H1 (cell line): ENCODE data around the gene RAD51B. TPM values are rescaled to one million over a fixed set of nuclear protein-coding genes. Genes with fewer than 3 reads are reported as not detected.
A peak's percentile ranks its signal among the peaks of the same experiment; 100 is the strongest.

Experiments used
- CTCF ChIA-PET: fragments of 300-600 bp; sonication (Branson Sonifier 250); formaldehyde crosslinking; loops from one replicate; lab custom pipeline; 2021; ENCODE audit not compliant: partially characterized antibody; lab: Charles Lee
- POLR2A ChIA-PET: fragments of 300-600 bp; sonication (Branson Sonifier 250); formaldehyde crosslinking; loops from one replicate; lab custom pipeline; 2021; ENCODE audit warnings: inconsistent platforms; ENCODE audit not compliant: partially characterized antibody; lab: Charles Lee
- DNase-seq, 2 experiments: peaks; one replicate each; pipeline versions ENCODE4 v3.0.0 to v3.0.0-alpha.2; 2010 to 2022; ENCODE audit warnings: low spot score in 2 of 2, low read depth in 1 of 2, mixed read lengths in 1 of 2
- FAIRE-seq: peaks from 2 replicates; lab custom pipeline; 2011; peaks lifted over from hg19 to GRCh38; lab: Jason Lieb, UNC
- H2AFZ ChIP-seq: 2 replicates; pipeline ENCODE4 v1.8.1; 2012; ENCODE audit warnings: low read length, inconsistent platforms
- H2AK5ac ChIP-seq: 2 replicates; pipeline ENCODE4 v1.6.1; 2013; ENCODE audit warnings: low read depth, low read length
- H2BK120ac ChIP-seq: replicated peaks from 2 replicates; pipeline ENCODE3; 2013; ENCODE audit warnings: low read depth, low read length, inconsistent platforms
- H2BK12ac ChIP-seq: 2 replicates; pipeline ENCODE4 v1.6.1; 2013; ENCODE audit warnings: low read depth, low read length
- H2BK15ac ChIP-seq: 2 replicates; pipeline ENCODE4 v1.6.1; 2013; ENCODE audit warnings: low read length
- H2BK20ac ChIP-seq: 2 replicates; pipeline ENCODE4 v1.6.1; 2013; ENCODE audit warnings: low read length
- H2BK5ac ChIP-seq: 2 replicates; pipeline ENCODE4 v1.6.1; 2013; ENCODE audit warnings: low read depth, low read length
- H3K14ac ChIP-seq: 2 replicates; pipeline ENCODE4 v1.6.1; 2013; ENCODE audit warnings: inconsistent platforms; ENCODE audit not compliant: insufficient read length
- H3K18ac ChIP-seq: 2 replicates; pipeline ENCODE4 v1.6.1; 2013; ENCODE audit warnings: low read length; ENCODE audit errors: extremely low read depth
- H3K23ac ChIP-seq: 2 replicates; pipeline ENCODE4 v1.6.1; 2013; ENCODE audit warnings: inconsistent platforms; ENCODE audit not compliant: insufficient read length
- H3K23me2 ChIP-seq: 2 replicates; pipeline ENCODE4 v1.6.1; 2013; ENCODE audit warnings: low read depth, low read length
- H3K27ac ChIP-seq: 2 replicates; pipeline ENCODE4 v1.6.1; 2011; ENCODE audit warnings: low read depth, low read length, inconsistent platforms
- H3K27me3 ChIP-seq, 4 experiments: replicated peaks in 1 of 4; 1 replicate in 1 of 4; 2 replicates in 3 of 4; pipeline versions ENCODE4 v1.6.1 to v1.8.1; 2011 to 2013; ENCODE audit warnings: low read length in 3 of 4, mild to moderate bottlenecking in 3 of 4, inconsistent platforms in 2 of 4, mixed read lengths in 2 of 4, moderate library complexity in 1 of 4; ENCODE audit not compliant: control insufficient read depth in 3 of 4, insufficient read depth in 3 of 4; ENCODE audit errors: extremely low read depth in 1 of 4
- H3K36me3 ChIP-seq, 4 experiments: 2 replicates each; pipeline versions ENCODE4 v1.6.1 to v1.8.1; 2011 to 2013; ENCODE audit warnings: mild to moderate bottlenecking in 4 of 4, low read length in 3 of 4, moderate library complexity in 2 of 4, control low read depth in 1 of 4, inconsistent platforms in 1 of 4; ENCODE audit not compliant: insufficient read depth in 4 of 4, control insufficient read depth in 2 of 4
- H3K4ac ChIP-seq: replicated peaks from 2 replicates; pipeline ENCODE3; 2013; ENCODE audit warnings: low read length, low read depth, mixed read lengths, inconsistent platforms; ENCODE audit not compliant: insufficient read length
- H3K4me1 ChIP-seq, 4 experiments: replicated peaks in 1 of 4; 1 replicate in 1 of 4; 2 replicates in 3 of 4; pipeline versions ENCODE4 v1.6.1 to v1.8.1; 2011 to 2013; ENCODE audit warnings: low read length in 3 of 4, inconsistent platforms in 2 of 4, mixed read lengths in 1 of 4; ENCODE audit not compliant: insufficient read depth in 4 of 4, control insufficient read depth in 3 of 4
- H3K4me2 ChIP-seq, 2 experiments: 2 replicates each; pipeline versions ENCODE4 v1.6.1 to v1.8.1; 2011 to 2013; ENCODE audit warnings: low read depth in 2 of 2, low read length in 2 of 2, control low read depth in 1 of 2, inconsistent platforms in 1 of 2, mild to moderate bottlenecking in 1 of 2; ENCODE audit not compliant: insufficient read depth in 1 of 2
- H3K4me3 ChIP-seq, 4 experiments: fragments of 200-600, 300-600 bp in 1 of 4; sonication (generic), shearing (Covaris generic), sonication (Bioruptor Twin) in 1 of 4; 2 replicates each; pipeline versions ENCODE4 v1.5.1 to v1.8.1; 2011 to 2016; ENCODE audit warnings: low read length in 4 of 4, low read depth in 3 of 4, control low read depth in 2 of 4, inconsistent platforms in 2 of 4, mild to moderate bottlenecking in 2 of 4, mixed read lengths in 1 of 4, moderate library complexity in 1 of 4; ENCODE audit not compliant: insufficient read depth in 2 of 4; ENCODE audit errors: extremely low read depth in 1 of 4
- H3K56ac ChIP-seq: replicated peaks from 2 replicates; pipeline ENCODE3; 2013; ENCODE audit warnings: low read depth, mild to moderate bottlenecking, mixed read lengths, low read length, inconsistent platforms; ENCODE audit not compliant: insufficient read length
- H3K79me1 ChIP-seq: 2 replicates; pipeline ENCODE4 v1.6.1; 2013; ENCODE audit warnings: low read depth, low read length, control low read depth
- H3K79me2 ChIP-seq, 2 experiments: 2 replicates each; pipeline versions ENCODE4 v1.6.1 to v1.8.1; 2012 to 2013; ENCODE audit warnings: low read length in 2 of 2, mild to moderate bottlenecking in 2 of 2, inconsistent platforms in 1 of 2; ENCODE audit not compliant: insufficient read depth in 2 of 2, control insufficient read depth in 1 of 2
- H3K9ac ChIP-seq, 4 experiments: replicated peaks in 1 of 4; 1 replicate in 1 of 4; 2 replicates in 3 of 4; pipeline versions ENCODE4 v1.6.1 to v1.8.1; 2011 to 2013; ENCODE audit warnings: low read depth in 3 of 4, low read length in 3 of 4, control low read depth in 2 of 4, mild to moderate bottlenecking in 2 of 4, moderate library complexity in 2 of 4, inconsistent platforms in 1 of 4; ENCODE audit errors: extremely low read depth in 1 of 4
- H3K9me3 ChIP-seq, 2 experiments: 2 replicates each; pipeline versions ENCODE4 v1.6.1 to v1.8.1; 2012 to 2013; ENCODE audit warnings: mild to moderate bottlenecking in 2 of 2, moderate library complexity in 2 of 2, control low read depth in 1 of 2, inconsistent platforms in 1 of 2, low read depth in 1 of 2, low read length in 1 of 2, mixed read lengths in 1 of 2; ENCODE audit not compliant: insufficient read depth in 2 of 2
- H4K20me1 ChIP-seq, 2 experiments: replicated peaks in 1 of 2; 2 replicates each; pipeline versions ENCODE3 to v1.8.1; 2011 to 2013; ENCODE audit warnings: inconsistent platforms in 2 of 2, low read length in 2 of 2, mild to moderate bottlenecking in 1 of 2; ENCODE audit not compliant: insufficient read depth in 2 of 2, control insufficient read depth in 1 of 2
- H4K5ac ChIP-seq: 2 replicates; pipeline ENCODE4 v1.6.1; 2013; ENCODE audit warnings: low read length, low read depth, mixed read lengths, inconsistent platforms; ENCODE audit not compliant: insufficient read length
- H4K8ac ChIP-seq: 2 replicates; pipeline ENCODE4 v1.8.0; 2013; ENCODE audit warnings: mild to moderate bottlenecking, moderate library complexity, low read length, inconsistent platforms; ENCODE audit not compliant: insufficient read depth; ENCODE audit errors: extremely low read depth
- H4K91ac ChIP-seq: replicated peaks from 2 replicates; pipeline ENCODE3; 2013; ENCODE audit warnings: low read length, mixed read lengths, inconsistent platforms; ENCODE audit not compliant: insufficient read length
- BACH1 ChIP-seq: IDR thresholded peaks from 2 replicates; pipeline ENCODE4 v1.6.1; 2012; ENCODE audit warnings: low read length, improper control_type of control experiment
- CTBP2 ChIP-seq: IDR thresholded peaks from 2 replicates; pipeline ENCODE4 v1.7.0; 2011; ENCODE audit warnings: borderline replicate concordance, mild to moderate bottlenecking, moderate library complexity, mixed read lengths, low read length; ENCODE audit not compliant: insufficient read depth, insufficient read length
- EGR1 ChIP-seq: IDR thresholded peaks from 2 replicates; pipeline ENCODE4 v1.6.1; 2011; ENCODE audit warnings: low read depth, low read length, borderline replicate concordance
- JUND ChIP-seq: IDR thresholded peaks from 2 replicates; pipeline ENCODE4 v1.6.1; 2011; ENCODE audit warnings: mild to moderate bottlenecking, improper control_type of control experiment, low read length
- NANOG ChIP-seq: IDR thresholded peaks from 2 replicates; pipeline ENCODE4 v1.6.1; 2011; ENCODE audit warnings: low read length, low read depth, mild to moderate bottlenecking, inconsistent platforms; ENCODE audit not compliant: insufficient read depth, poor library complexity, severe bottlenecking
- RBBP5 ChIP-seq: IDR thresholded peaks from 2 replicates; pipeline ENCODE4 v1.7.1; 2012; ENCODE audit warnings: low read depth, mild to moderate bottlenecking, inconsistent platforms, low read length, moderate library complexity, borderline replicate concordance
- SIX5 ChIP-seq: IDR thresholded peaks from 2 replicates; pipeline ENCODE4 v1.6.1; 2011; ENCODE audit warnings: mild to moderate bottlenecking, low read depth, low read length
- TAF7 ChIP-seq: optimal IDR thresholded peaks from 2 replicates; pipeline ENCODE3; 2011; ENCODE audit warnings: low read depth, mild to moderate bottlenecking, inconsistent platforms, low read length, moderate library complexity, borderline replicate concordance
- TBP ChIP-seq: IDR thresholded peaks from 2 replicates; pipeline ENCODE4 v1.6.1; 2011; ENCODE audit warnings: low read depth, low read length, improper control_type of control experiment
- WGBS, 2 experiments: shearing (Covaris generic) in 1 of 2; methylation state at CpG; one replicate each; pipeline versions ENCODE4 v1.1.6 to v1.1.7; 2013 to 2015; ENCODE audit warnings: low lambda C conversion rate in 2 of 2, mixed read lengths in 2 of 2, inconsistent platforms in 1 of 2, low coverage in 1 of 2, missing lambda C conversion rate in 1 of 2; ENCODE audit not compliant: insufficient replicate concordance in 2 of 2, insufficient coverage in 1 of 2, insufficient read length in 1 of 2; ENCODE audit errors: extremely low coverage in 1 of 2, missing lambda C conversion rate in 1 of 2; 5-methylcytosine and 5-hydroxymethylcytosine counted together
- polyA plus RNA-seq, 7 experiments: library from polyadenylated mRNA; depleted of rRNA in 3 of 7; stranded (reverse) in 5 of 7; unstranded in 2 of 7; fragments of >200 nt in 5 of 7; fragments of 200-250 nt in 2 of 7; gene quantifications; 1 replicate in 5 of 7; 2 replicates in 1 of 7; 4 replicates in 1 of 7; pipeline versions ENCODE4 v1.2.1 to v1.2.3, GENCODE V29; 2011 to 2013; ENCODE audit warnings: missing spikeins in 2 of 7, mixed read lengths in 2 of 7
- total RNA-seq: library from RNA; stranded (reverse); fragmentation: NEBNext Ultra II Directional; extraction: Animal tissue kit (Norgen Biotek cat#: 25700); gene quantifications from 2 replicates; pipeline ENCODE4 v1.2.1, GENCODE V29; 2021
- TF ChIP-seq, protein P1 (sequence below): IDR thresholded peaks from 2 replicates; pipeline ENCODE4 v1.6.1; 2012; ENCODE audit warnings: inconsistent platforms
- TF ChIP-seq, protein P2 (sequence below): IDR thresholded peaks from 2 replicates; pipeline ENCODE4 v1.6.1; 2011; ENCODE audit warnings: low read depth, mild to moderate bottlenecking, low read length; ENCODE audit not compliant: insufficient read depth

Gene RAD51B
- total and polyA plus RNA-seq, 2 of the 8 experiments (the other 6 are each of a cell fraction or from before 2014, with no cell fraction given) = 3.9 to 14.9 TPM

DNA sequence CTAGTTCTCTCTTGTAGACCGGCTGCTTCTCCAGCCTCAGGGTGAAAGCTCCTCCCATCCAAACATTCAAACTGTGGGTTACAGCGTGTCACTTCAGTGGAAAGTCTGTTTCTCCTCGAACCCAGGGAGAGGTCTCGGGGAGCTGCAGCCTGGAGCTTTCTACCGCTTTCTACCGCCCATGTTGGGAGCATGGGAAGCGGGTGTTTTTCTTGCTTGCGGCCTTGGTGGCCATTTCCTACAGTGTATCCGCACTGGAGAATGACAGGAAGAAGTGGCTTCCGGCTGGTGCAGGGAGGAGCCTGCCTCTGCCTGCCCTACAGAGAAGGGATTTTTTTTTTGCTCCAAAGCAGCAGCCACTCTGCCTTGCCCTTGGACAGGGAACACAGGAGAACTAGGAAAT, 952.1 kb downstream of the RAD51B start:
- H3K79me1 ChIP-seq = no peaks in the 10 kb centered on the region
- H4K91ac ChIP-seq = no peak overlapping the region
- no peaks in the 10 kb centered on the region for H4K20me1 ChIP-seq
- H3K14ac ChIP-seq = no peak overlapping the region
- H3K4ac ChIP-seq = no peak overlapping the region
- ChIA-PET CTCF (interaction anchor here (0.7 to 3.0 kb wide), 8 partner anchors 17 to 102 kb away, joined by 3 to 15 read pairs (median 4); no protein-coding TSS in a partner anchor), POLR2A (interaction anchor here (19.6 kb wide), 1 partner anchor 17 kb away, joined by 197 read pairs; the partner anchor contains the start of gene ZFP36L1)
- FAIRE-seq (no peak), DNase-seq (no peak)
- H2AK5ac ChIP-seq = no peak overlapping the region
- H2BK5ac ChIP-seq = no peak overlapping the region
- no peak overlapping the region for H3K27ac ChIP-seq
- H3K9me3 ChIP-seq = no peaks in the 10 kb centered on the region
- H2BK15ac ChIP-seq = no peak overlapping the region
- peak overlapping the region; percentile 8; the same call in 1 of the 2 replicates for H2AFZ ChIP-seq
- no peaks in the 10 kb centered on the region; a peak in 3 of 7 replicates for H3K4me1 ChIP-seq
- H3K27me3 ChIP-seq = no peaks in the 10 kb centered on the region
- H3K4me3 ChIP-seq = no peak overlapping the region
- no peak overlapping the region for H2BK20ac ChIP-seq
- H4K8ac ChIP-seq = no peak overlapping the region
- H2BK120ac ChIP-seq = no peak overlapping the region
- no peaks in the 10 kb centered on the region for H3K36me3 ChIP-seq
- H3K9ac ChIP-seq = no peak overlapping the region
- H3K18ac ChIP-seq = no peak overlapping the region
- no peak overlapping the region for H3K4me2 ChIP-seq
- no peak overlapping the region for H4K5ac ChIP-seq
- H2BK12ac ChIP-seq = no peak overlapping the region
- no peak overlapping the region for H3K23ac ChIP-seq
- H3K79me2 ChIP-seq = no peaks in the 10 kb centered on the region
- H3K23me2 ChIP-seq = no peaks in the 10 kb centered on the region
- H3K56ac ChIP-seq = no peak overlapping the region
- WGBS, 2 experiments = 87% methylated on average over 10 of the region's 10 CpGs; no CpG with 5 or more reads in 1 of the 2 experiments
- TF ChIP-seq BACH1 (no peak), NANOG (no peak), TBP (no peak), JUND (no peak), CTBP2 (no peak), EGR1 (no peak), SIX5 (no peak), TAF7 (no peak), RBBP5 (no peak)
- TF ChIP-seq, protein P1, sequence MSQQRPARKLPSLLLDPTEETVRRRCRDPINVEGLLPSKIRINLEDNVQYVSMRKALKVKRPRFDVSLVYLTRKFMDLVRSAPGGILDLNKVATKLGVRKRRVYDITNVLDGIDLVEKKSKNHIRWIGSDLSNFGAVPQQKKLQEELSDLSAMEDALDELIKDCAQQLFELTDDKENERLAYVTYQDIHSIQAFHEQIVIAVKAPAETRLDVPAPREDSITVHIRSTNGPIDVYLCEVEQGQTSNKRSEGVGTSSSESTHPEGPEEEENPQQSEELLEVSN = no peak
- TF ChIP-seq, protein P2, sequence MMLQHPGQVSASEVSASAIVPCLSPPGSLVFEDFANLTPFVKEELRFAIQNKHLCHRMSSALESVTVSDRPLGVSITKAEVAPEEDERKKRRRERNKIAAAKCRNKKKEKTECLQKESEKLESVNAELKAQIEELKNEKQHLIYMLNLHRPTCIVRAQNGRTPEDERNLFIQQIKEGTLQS = no peak
